Measurements from ENCODE around the gene NPHS1. TPM values are rescaled to one million over a fixed set of nuclear protein-coding genes. Genes with fewer than 3 reads are reported as not detected.

Gene NPHS1, protein sequence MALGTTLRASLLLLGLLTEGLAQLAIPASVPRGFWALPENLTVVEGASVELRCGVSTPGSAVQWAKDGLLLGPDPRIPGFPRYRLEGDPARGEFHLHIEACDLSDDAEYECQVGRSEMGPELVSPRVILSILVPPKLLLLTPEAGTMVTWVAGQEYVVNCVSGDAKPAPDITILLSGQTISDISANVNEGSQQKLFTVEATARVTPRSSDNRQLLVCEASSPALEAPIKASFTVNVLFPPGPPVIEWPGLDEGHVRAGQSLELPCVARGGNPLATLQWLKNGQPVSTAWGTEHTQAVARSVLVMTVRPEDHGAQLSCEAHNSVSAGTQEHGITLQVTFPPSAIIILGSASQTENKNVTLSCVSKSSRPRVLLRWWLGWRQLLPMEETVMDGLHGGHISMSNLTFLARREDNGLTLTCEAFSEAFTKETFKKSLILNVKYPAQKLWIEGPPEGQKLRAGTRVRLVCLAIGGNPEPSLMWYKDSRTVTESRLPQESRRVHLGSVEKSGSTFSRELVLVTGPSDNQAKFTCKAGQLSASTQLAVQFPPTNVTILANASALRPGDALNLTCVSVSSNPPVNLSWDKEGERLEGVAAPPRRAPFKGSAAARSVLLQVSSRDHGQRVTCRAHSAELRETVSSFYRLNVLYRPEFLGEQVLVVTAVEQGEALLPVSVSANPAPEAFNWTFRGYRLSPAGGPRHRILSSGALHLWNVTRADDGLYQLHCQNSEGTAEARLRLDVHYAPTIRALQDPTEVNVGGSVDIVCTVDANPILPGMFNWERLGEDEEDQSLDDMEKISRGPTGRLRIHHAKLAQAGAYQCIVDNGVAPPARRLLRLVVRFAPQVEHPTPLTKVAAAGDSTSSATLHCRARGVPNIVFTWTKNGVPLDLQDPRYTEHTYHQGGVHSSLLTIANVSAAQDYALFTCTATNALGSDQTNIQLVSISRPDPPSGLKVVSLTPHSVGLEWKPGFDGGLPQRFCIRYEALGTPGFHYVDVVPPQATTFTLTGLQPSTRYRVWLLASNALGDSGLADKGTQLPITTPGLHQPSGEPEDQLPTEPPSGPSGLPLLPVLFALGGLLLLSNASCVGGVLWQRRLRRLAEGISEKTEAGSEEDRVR (N-terminal part only)
- 1 to 10 TPM in 1 of 7 donors, under 1 TPM in 1, not detected in 5; 0.12 to 1.0 TPM for total RNA-seq
- polyA plus RNA-seq = under 1 TPM in 1 of 2 donors, not detected in 1; 0.01 TPM
- long read RNA-seq, donor 1 = 0 reads
- long read RNA-seq, donor 2 = 0 reads
- long read RNA-seq, donor 3 = 0 reads

DNA sequence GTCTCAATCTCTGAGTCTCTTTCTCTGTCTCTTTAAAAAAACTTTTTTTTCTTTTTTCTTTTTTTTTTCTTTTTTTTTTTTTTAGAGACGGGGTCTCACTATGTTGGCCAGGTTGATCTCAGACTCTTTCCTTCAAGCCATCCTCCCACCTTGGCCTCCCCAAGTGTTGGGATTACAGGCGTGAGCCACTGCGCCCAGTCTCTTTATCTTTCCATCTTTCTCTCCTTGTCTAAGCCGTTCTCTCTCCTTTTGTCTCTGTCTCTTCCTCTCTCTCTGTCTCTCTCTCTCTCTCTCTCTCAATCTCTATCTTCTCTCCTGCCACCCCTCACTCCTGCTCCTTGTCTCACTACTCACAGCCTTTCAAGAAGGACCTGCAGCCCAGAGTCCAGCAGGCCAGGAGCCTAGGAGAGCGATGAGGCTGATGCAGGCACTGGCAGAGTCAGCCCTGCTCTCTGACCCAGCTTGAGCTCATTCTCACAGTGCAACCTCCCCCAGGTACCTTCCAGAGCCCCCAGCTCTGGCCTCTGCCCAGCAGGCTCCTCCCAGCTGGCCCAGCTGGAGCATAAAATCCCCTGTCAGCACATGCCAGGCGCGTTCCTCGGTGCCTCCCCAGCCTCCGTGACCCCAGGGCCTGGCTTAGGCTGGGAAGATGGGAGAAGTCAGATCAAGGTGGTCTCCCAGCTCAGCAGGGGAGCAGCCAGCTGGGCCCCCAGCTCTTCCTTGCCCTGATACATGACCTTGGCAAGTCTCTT lies at the start of gene NPHS1:
NPHS1 (minus strand) TSS at position 476 of the 752 bp plus-strand sequence. CDS start 667 bp downstream, outside the sequence.
- H3K4me1 ChIP-seq (ENCODE audit: insufficient read depth) = no peaks in the 10 kb centered on the region
- 29 to 30% (median 30%) methylated on average over 9 of the region's 9 CpGs for whole genome bisulfite sequencing, 3 donors
- no peaks in the 10 kb centered on the region for H3K36me3 ChIP-seq
- no peaks in the 10 kb centered on the region for H3K9me3 ChIP-seq
- no peak within 1 kb of the TSS for H3K27ac ChIP-seq
- no peak for DNase-seq
- no peak within 1 kb of the TSS for H3K4me3 ChIP-seq
- no peak for TF ChIP-seq POLR2A (IDR thresholded peaks at IDR 0.05)
- TF ChIP-seq EP300 (IDR thresholded peaks at IDR 0.05) = no peak
- TF ChIP-seq, protein P1, sequence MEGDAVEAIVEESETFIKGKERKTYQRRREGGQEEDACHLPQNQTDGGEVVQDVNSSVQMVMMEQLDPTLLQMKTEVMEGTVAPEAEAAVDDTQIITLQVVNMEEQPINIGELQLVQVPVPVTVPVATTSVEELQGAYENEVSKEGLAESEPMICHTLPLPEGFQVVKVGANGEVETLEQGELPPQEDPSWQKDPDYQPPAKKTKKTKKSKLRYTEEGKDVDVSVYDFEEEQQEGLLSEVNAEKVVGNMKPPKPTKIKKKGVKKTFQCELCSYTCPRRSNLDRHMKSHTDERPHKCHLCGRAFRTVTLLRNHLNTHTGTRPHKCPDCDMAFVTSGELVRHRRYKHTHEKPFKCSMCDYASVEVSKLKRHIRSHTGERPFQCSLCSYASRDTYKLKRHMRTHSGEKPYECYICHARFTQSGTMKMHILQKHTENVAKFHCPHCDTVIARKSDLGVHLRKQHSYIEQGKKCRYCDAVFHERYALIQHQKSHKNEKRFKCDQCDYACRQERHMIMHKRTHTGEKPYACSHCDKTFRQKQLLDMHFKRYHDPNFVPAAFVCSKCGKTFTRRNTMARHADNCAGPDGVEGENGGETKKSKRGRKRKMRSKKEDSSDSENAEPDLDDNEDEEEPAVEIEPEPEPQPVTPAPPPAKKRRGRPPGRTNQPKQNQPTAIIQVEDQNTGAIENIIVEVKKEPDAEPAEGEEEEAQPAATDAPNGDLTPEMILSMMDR (IDR thresholded peaks at IDR 0.05) = no peak
- no peaks in the 10 kb centered on the region for H3K27me3 ChIP-seq
- intact Hi-C loops (cut with DNase I) = no loop called here

DNA sequence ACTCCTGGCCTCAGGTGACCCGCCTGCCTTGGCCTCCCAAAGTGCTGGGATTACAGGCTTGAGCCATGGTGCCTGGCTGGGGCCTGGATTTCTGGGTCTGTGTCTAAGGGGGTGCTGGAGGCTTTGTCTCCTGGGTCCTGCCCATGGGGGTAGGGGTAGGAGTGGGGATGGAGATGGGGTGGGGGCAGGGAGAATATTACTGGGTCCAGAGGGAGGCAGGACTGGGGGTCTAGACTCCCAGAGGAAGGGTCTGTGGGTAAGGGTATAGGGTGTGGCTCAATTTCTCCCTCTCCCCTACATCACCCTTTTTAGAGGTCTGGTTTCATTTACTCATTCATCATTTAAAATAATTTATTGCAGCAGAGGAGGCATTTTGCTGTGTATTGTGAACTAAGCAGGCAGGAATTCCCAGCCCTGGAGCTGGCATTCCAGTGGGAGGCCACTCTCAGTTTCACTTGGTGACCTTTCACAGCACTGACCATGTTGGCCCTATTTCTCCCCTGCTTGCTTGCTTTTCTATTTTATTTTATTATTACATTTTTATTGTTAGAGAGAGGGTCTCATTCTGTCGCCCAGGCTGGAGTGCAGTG lies 48.8 kb upstream of the NPHS1 start:
- DNase-seq = no peak
- peaks cover 4% of the 10 kb centered on the region for H3K4me1 ChIP-seq (ENCODE audit: insufficient read depth)
- no peaks in the 10 kb centered on the region for H3K27me3 ChIP-seq
- H3K9me3 ChIP-seq = no peaks in the 10 kb centered on the region
- H3K27ac ChIP-seq = peak overlapping the region in 1 of 2 donors; percentile 31
- H3K36me3 ChIP-seq = no peaks in the 10 kb centered on the region
- TF ChIP-seq EP300 (IDR thresholded peaks at IDR 0.05) (no peak), POLR2A (IDR thresholded peaks at IDR 0.05) (no peak)
- TF ChIP-seq, protein P1 (IDR thresholded peaks at IDR 0.05) = no peak
- WGBS, 3 donors = 64 to 70% (median 67%) methylated on average over 2 of the region's 2 CpGs
- intact Hi-C loops (cut with DNase I) = no loop called here
- H3K4me3 ChIP-seq = peak overlapping the region; percentile 51

DNA sequence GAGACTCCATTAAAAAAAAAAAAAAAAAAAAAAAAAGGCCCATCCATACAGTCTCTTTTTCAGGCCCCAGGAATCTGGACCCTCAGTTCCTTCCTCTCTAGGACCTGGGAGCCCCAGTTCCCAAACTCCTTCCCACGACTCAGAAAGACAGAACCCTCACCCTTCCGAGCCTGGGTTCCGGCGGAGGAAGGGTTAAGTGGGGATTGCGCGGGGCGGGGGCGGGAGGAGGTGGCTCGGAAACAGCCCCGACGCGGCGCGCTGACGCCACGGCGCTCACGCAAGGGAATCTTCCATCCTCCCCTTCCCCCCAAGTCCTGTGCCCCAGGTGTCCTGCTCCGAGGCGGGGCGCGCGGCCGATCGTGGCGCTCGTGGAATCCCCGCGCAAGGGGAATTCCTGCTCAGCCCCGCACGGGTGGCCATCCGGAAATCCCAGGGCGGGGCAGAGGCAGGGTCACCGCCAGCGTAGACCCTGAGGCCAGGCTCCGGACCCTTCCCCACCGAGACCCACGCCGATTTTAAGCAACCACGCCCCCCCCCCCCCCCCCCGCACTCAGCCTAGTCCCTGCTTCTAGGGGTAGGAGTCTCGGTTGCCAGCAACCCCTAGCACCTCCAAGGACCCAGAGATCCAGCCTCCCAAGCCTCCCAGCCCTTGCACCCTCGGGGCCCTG lies 47.4 kb upstream of the NPHS1 start:
- 0% methylated on average over 36 to 42 of the region's 43 CpGs for WGBS, 3 donors
- peak overlapping the region; percentile 51 for H3K4me3 ChIP-seq
- peak; percentile 78 to 87 (median 81) for DNase-seq

DNA sequence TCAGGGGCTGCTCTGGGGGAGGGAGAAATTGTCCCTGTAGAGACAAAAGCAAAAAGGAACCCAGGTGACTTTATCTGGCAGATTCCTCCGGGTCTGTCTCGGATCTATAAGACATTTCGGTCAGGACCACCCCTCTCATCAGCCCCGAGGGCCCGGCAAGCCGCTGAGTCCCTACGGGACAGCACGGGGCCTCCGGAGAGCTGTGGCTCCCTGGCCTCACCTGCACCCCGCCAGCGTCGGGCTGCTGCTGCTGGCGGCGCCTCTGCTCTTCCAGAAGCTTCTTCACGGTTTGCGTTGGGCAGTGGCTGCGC lies 46.1 kb upstream of the NPHS1 start:
- peak overlapping the region; percentile 51 for H3K4me3 ChIP-seq
- H3K9me3 ChIP-seq = no peaks in the 10 kb centered on the region
- intact Hi-C loops (cut with DNase I) = loop anchor here in 1 of 4 donors (5.0 kb wide), 1 partner anchor 34 kb away; no protein-coding TSS in a partner anchor
- WGBS, 3 donors = 3 to 8% (median 5%) methylated on average over 17 of the region's 17 CpGs
- H3K27me3 ChIP-seq = no peaks in the 10 kb centered on the region
- H3K27ac ChIP-seq = peak overlapping the region; percentile 41 to 58
- H3K36me3 ChIP-seq = no peaks in the 10 kb centered on the region
- H3K4me1 ChIP-seq (ENCODE audit: insufficient read depth) = peaks cover 4% of the 10 kb centered on the region
- no peak for DNase-seq
- TF ChIP-seq, protein P1 (IDR thresholded peaks at IDR 0.05) = no peak
- no peak for TF ChIP-seq POLR2A (IDR thresholded peaks at IDR 0.05)
- TF ChIP-seq EP300 (IDR thresholded peaks at IDR 0.05) = no peak

More for the DNA sequence above, 47.4 kb upstream of the NPHS1 start:
- Histone ChIP-seq H3K4me1 (ENCODE audit: insufficient read depth) (peaks cover 4% of the 10 kb centered on the region), H3K27me3 (no peaks in the 10 kb centered on the region), H3K36me3 (no peaks in the 10 kb centered on the region), H3K9me3 (no peaks in the 10 kb centered on the region), H3K27ac (peak overlapping the region; percentile 56 to 72)
- no peak for TF ChIP-seq EP300 (IDR thresholded peaks at IDR 0.05)
- peak; percentile 50 for TF ChIP-seq POLR2A (IDR thresholded peaks at IDR 0.05)
- intact Hi-C loops (cut with DNase I) = loop anchor here in 1 of 4 donors (5.0 kb wide), 1 partner anchor 33 kb away; no protein-coding TSS in a partner anchor
